Lower leg skin (tissue), 3 donors: ENCODE results near the gene KRTAP1-3.

Experiments
- POLR2A ChIP-seq, 2 donors: fragments of 450-650 bp; IDR thresholded peaks; one replicate each; pipeline ENCODE4 v1.6.1; 2016 to 2017; ENCODE audit warnings: antibody characterized with exemption in 2 of 2, mild to moderate bottlenecking in 1 of 2, moderate library complexity in 1 of 2
- TF ChIP-seq, protein P1 (sequence below), 3 donors: fragments of 450-650 bp; IDR thresholded peaks; one replicate each; pipeline ENCODE4 v1.5.1; 2016; ENCODE audit warnings: antibody characterized with exemption in 3 of 3, mild to moderate bottlenecking in 3 of 3, moderate library complexity in 2 of 3

DNA sequence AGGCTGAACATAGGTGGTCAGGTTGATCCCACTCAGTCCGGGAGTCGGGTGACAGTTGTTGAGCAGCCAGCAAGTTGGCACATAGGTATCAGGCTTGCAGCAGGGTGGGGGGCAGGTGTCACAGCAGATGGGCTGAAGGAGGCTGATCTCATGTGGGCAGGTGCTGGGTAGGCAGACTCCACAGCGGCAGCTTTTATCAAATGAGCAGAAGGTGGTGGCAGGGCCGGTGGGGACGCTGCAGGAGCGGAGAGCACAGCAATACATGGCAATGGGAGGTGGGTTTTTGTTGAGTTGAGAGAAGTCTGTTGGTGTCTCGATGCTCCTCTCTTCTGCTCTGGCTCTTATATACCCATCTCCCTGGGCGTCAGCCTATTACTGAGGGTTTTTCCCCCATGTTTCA is 25.9 kb downstream of the KRTAP1-3 start, which contains the start of gene KRTAP3-1:
- TF ChIP-seq, protein P1, sequence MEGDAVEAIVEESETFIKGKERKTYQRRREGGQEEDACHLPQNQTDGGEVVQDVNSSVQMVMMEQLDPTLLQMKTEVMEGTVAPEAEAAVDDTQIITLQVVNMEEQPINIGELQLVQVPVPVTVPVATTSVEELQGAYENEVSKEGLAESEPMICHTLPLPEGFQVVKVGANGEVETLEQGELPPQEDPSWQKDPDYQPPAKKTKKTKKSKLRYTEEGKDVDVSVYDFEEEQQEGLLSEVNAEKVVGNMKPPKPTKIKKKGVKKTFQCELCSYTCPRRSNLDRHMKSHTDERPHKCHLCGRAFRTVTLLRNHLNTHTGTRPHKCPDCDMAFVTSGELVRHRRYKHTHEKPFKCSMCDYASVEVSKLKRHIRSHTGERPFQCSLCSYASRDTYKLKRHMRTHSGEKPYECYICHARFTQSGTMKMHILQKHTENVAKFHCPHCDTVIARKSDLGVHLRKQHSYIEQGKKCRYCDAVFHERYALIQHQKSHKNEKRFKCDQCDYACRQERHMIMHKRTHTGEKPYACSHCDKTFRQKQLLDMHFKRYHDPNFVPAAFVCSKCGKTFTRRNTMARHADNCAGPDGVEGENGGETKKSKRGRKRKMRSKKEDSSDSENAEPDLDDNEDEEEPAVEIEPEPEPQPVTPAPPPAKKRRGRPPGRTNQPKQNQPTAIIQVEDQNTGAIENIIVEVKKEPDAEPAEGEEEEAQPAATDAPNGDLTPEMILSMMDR (IDR thresholded peaks at IDR 0.05), result no peak
- TF ChIP-seq POLR2A (IDR thresholded peaks at IDR 0.05), result no peak
